Stimulated activated naive B cell treated with anti-CD40 and anti-IgM and Interleukin-4, amounts not matched to agents 10 μg/mL and 1 μg/mL and 100 μg/mL, for 72 hours (primary cell): ENCODE measurements around the gene ZPLD1.

Experiments used
- ATAC-seq, 2 donors: fragments of 150-1000 bp; cut with Tn5 transposase; replicated peaks; 2 replicates each; pipeline ENCODE4 v1.10.0; 2021; ENCODE audit warnings: moderate library complexity in 1 of 2
- DNase-seq: peaks from one replicate; pipeline ENCODE4 v3.0.0; 2021
- H3K27ac Mint-ChIP-seq: one replicate; pipeline ENCODE4 v1.8.0; 2022; ENCODE audit warnings: mild to moderate bottlenecking, mixed read lengths
- H3K27me3 Mint-ChIP-seq, 2 donors: one replicate each; pipeline ENCODE4 v1.8.0; 2022; ENCODE audit warnings: mixed read lengths in 2 of 2
- H3K36me3 Mint-ChIP-seq, 2 donors: one replicate each; pipeline ENCODE4 v1.8.0; 2022; ENCODE audit warnings: mixed read lengths in 2 of 2, mild to moderate bottlenecking in 1 of 2
- H3K4me1 Mint-ChIP-seq, 2 donors: one replicate each; pipeline ENCODE4 v1.8.0; 2022; ENCODE audit warnings: mixed read lengths in 2 of 2, mild to moderate bottlenecking in 1 of 2
- H3K4me3 Mint-ChIP-seq, 2 donors: one replicate each; pipeline ENCODE4 v1.8.0; 2022; ENCODE audit warnings: mild to moderate bottlenecking in 2 of 2, mixed read lengths in 2 of 2, moderate library complexity in 1 of 2
- H3K9me3 Mint-ChIP-seq, 2 donors: one replicate each; pipeline ENCODE4 v1.8.0; 2022; ENCODE audit warnings: mixed read lengths in 2 of 2, mild to moderate bottlenecking in 1 of 2

The ZPLD1 gene

GRCh38 chr3:102521246-102521645 is 86.4 kb downstream of the ZPLD1 start:
- DNase-seq: no peak
- Mint-ChIP-seq H3K4me3 (no peak overlapping the region), H3K27ac (no peak overlapping the region), H3K36me3 (no peaks in the 10 kb centered on the region), H3K9me3 (no peaks in the 10 kb centered on the region), H3K4me1 (peaks cover 4 to 5% of the 10 kb centered on the region in 2 donors), H3K27me3 (peaks cover 13 to 17% of the 10 kb centered on the region in 2 donors)
- no peak for ATAC-seq

- no peak for DNase-seq
- no peak for ATAC-seq
- Mint-ChIP-seq H3K36me3 (no peaks in the 10 kb centered on the region), H3K4me3 (no peak overlapping the region), H3K27me3 (peaks cover 0 to 17% of the 10 kb centered on the region in 2 donors), H3K27ac (no peak overlapping the region), H3K4me1 (peaks cover 4 to 5% of the 10 kb centered on the region in 2 donors), H3K9me3 (no peaks in the 10 kb centered on the region)
Measured at GRCh38 chr3:102525624-102526023, 90.8 kb downstream of the ZPLD1 start.

DNA sequence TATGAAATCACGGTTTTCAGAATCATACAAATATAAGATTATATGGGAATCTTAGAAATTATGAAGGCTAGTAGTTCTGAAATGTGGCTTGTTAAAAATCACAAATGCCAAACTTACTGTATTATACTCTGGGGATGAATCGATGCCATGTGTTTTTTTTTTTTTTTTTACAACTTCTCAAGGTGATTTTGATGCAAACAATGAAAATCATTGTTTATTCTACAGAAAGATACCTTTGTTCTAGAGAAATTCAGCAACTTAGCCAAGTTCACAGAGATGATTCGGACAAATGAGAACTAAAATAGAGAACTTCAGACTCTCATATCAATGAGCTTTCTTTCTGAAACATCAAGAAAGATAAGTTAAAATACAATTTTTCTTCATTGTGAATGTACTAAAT is 92.0 kb downstream of the ZPLD1 start:
- Mint-ChIP-seq H3K4me1 (peaks cover 4 to 5% of the 10 kb centered on the region in 2 donors), H3K4me3 (no peak overlapping the region), H3K27ac (no peak overlapping the region), H3K9me3 (no peaks in the 10 kb centered on the region), H3K27me3 (peaks cover 3 to 12% of the 10 kb centered on the region in 2 donors), H3K36me3 (no peaks in the 10 kb centered on the region)
- no peak for DNase-seq
- ATAC-seq: no peak

DNA sequence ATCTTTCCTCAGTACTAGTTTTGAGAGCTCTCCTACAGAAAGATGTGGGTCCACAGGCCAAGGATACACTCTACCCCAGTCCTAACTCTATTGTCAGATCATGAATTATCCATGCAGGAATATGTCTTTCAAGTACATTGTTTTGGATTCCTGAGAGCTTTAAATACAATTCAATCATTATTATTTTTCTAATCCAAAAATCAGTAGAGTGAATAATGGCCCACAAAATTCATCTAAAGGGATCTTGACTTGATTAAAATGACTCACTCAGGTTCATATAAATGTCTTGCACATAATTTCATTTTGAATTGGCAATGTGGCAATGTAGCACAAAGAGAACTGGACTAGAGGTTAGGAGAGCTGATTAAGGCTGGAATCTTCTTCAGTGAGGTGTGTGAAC is 93.9 kb downstream of the ZPLD1 start:
- H3K4me3 Mint-ChIP-seq: no peak overlapping the region
- DNase-seq: no peak

More for the DNA sequence above, 93.9 kb downstream of the ZPLD1 start:
- peaks cover 6 to 10% of the 10 kb centered on the region in 2 donors for H3K27me3 Mint-ChIP-seq
- no peaks in the 10 kb centered on the region for H3K9me3 Mint-ChIP-seq
- no peak for ATAC-seq
- peaks cover 4 to 5% of the 10 kb centered on the region in 2 donors for H3K4me1 Mint-ChIP-seq
- H3K27ac Mint-ChIP-seq: no peak overlapping the region
- no peaks in the 10 kb centered on the region for H3K36me3 Mint-ChIP-seq
